AG04449 (cell line): Measurements from ENCODE around the gene CDC42BPA.

Source experiments
- CTCF ChIA-PET: fragments of 350-600 bp; formaldehyde crosslinking; extraction: SDS; loops from one replicate; lab custom pipeline; 2021; ENCODE audit warnings: antibody characterized with exemption; lab: Yijun Ruan, JAX
- POLR2A ChIA-PET: fragments of 400-600, 350-600 bp; formaldehyde crosslinking; extraction: SDS; loops from one replicate; lab custom pipeline; 2020; ENCODE audit warnings: antibody characterized with exemption, inconsistent platforms; lab: Yijun Ruan, JAX
- DNase-seq: peaks from one replicate; pipeline ENCODE4 v3.0.0-alpha.2; 2010; ENCODE audit warnings: low read depth, low spot score
- H3K4me3 ChIP-seq: 2 replicates; pipeline ENCODE4 v1.5.1; 2011; ENCODE audit warnings: low read depth, mild to moderate bottlenecking, control low read depth, low read length
- CTCF ChIP-seq: IDR thresholded peaks from one replicate; pipeline ENCODE4 v1.5.1; 2011; ENCODE audit warnings: mild to moderate bottlenecking, moderate library complexity, low read length, control low read depth, inconsistent platforms; ENCODE audit not compliant: insufficient read depth; ENCODE audit errors: missing control alignments

Gene CDC42BPA

GRCh38 chr1:227303662-227304061 is 14.6 kb downstream of the CDC42BPA start:
- POLR2A ChIA-PET, result no interaction called here
- CTCF ChIA-PET, result interaction anchor here (1.1 kb wide), 1 partner anchor 14 kb away, joined by 3 read pairs; no protein-coding TSS in a partner anchor
- no peak for DNase-seq
- no peak overlapping the region for H3K4me3 ChIP-seq
- no peak for TF ChIP-seq CTCF

- no peak for TF ChIP-seq CTCF
- ChIA-PET CTCF (interaction anchor here (0.9 to 1.8 kb wide), 2 partner anchors 11 to 66 kb away, joined by 3 to 4 read pairs; no protein-coding TSS in a partner anchor), POLR2A (no interaction called here)
- no peak for DNase-seq
- H3K4me3 ChIP-seq, result no peak overlapping the region
Measured at GRCh38 chr1:227300682-227301081, 17.6 kb downstream of the CDC42BPA start.

- ChIA-PET POLR2A (no interaction called here), CTCF (interaction anchor here (1.8 kb wide), 1 partner anchor 65 kb away, joined by 4 read pairs; no protein-coding TSS in a partner anchor)
- no peak overlapping the region for H3K4me3 ChIP-seq
- no peak for DNase-seq
- no peak for TF ChIP-seq CTCF
Measured at GRCh38 chr1:227299688-227300087, 18.6 kb downstream of the CDC42BPA start.

GRCh38 chr1:227299241-227299627 is 19.1 kb downstream of the CDC42BPA start:
- no peak for TF ChIP-seq CTCF
- POLR2A ChIA-PET, result interaction anchor here (1.0 kb wide), 1 partner anchor 20 kb away, joined by 3 read pairs; no protein-coding TSS in a partner anchor
- CTCF ChIA-PET, result interaction anchor here (1.4 to 1.8 kb wide), 2 partner anchors 65 to 141 kb away, joined by 4 read pairs; no protein-coding TSS in a partner anchor
- DNase-seq, result no peak
- H3K4me3 ChIP-seq, result no peak overlapping the region

GRCh38 chr1:227298512-227299240 is 19.6 kb downstream of the CDC42BPA start:
- ChIA-PET POLR2A (interaction anchor here (1.0 kb wide), 1 partner anchor 20 kb away, joined by 3 read pairs; no protein-coding TSS in a partner anchor), CTCF (interaction anchor here (0.8 to 1.8 kb wide), 3 partner anchors 10 to 142 kb away, joined by 3 to 4 read pairs (median 4); no protein-coding TSS in a partner anchor)
- no peak for DNase-seq
- no peak for TF ChIP-seq CTCF
- H3K4me3 ChIP-seq, result no peak overlapping the region

GRCh38 chr1:227297073-227297793 is 21.1 kb downstream of the CDC42BPA start:
- ChIA-PET POLR2A (no interaction called here), CTCF (interaction anchor here (0.6 kb wide), 1 partner anchor 80 kb away, joined by 3 read pairs; no protein-coding TSS in a partner anchor)
- no peak for DNase-seq
- H3K4me3 ChIP-seq, result no peak overlapping the region
- TF ChIP-seq CTCF, result no peak
